T-helper 1 cell (primary cell): ENCODE data around the gene UNC93A.
"Not testable (repeated sequence)": the region's sequence is repeated elsewhere in the genome, so short reads cannot be mapped to it uniquely, and the experiment has no call there.

Experiments used
- DNase-seq, 5 donors: peaks; one replicate each; pipeline ENCODE4 v3.0.0-alpha.2; 2012 to 2020

UNC93A gene

DNA sequence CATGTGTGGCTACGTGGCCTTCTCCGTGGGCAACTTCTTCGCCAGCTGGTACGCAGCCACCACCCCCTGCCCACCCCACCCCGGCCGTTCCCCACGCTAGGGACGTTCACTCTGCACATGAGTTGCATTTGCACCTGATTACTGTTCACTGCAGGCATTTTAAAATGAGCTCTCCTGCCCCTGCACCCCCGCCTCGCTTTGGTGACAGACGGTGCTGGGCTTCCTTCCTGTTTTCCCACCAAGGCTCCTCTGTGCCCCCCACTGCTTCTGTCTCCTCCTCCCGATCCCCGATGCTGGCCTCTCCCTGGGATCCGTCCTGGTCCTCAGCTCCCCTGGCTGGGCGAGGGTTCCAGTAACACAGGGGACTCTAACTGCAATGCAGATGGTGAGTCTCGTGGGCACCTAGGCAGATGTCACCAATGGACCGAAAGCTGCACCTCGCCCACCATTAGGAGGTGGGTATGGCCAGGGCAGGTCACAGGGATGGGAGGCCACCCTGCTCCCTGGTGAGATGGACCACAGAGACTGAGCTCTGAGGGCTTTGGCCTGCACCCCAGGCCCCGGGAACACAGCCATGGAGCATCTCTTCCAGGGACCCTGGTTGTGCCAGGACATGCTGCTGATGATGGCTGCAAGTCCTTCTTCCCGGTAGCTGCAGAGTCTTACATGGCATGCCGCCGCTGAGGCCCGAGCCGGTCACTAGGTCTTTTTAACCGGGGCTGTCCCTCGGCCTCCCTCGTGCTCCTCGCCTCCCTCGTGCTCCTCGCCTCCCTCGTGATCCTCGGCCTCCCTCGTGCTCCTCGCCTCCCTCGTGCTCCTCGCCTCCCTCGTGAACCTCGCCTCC lies 3.8 kb downstream of the UNC93A start:
- DNase-seq, result no peak

GRCh38 chr6:167295495-167296292 lies 4.6 kb downstream of the UNC93A start:
- no peak for DNase-seq

GRCh38 chr6:167296293-167296690 lies 5.2 kb downstream of the UNC93A start:
- DNase-seq, result no peak

GRCh38 chr6:167296902-167297301 lies 5.8 kb downstream of the UNC93A start:
- DNase-seq, result no peak

DNA sequence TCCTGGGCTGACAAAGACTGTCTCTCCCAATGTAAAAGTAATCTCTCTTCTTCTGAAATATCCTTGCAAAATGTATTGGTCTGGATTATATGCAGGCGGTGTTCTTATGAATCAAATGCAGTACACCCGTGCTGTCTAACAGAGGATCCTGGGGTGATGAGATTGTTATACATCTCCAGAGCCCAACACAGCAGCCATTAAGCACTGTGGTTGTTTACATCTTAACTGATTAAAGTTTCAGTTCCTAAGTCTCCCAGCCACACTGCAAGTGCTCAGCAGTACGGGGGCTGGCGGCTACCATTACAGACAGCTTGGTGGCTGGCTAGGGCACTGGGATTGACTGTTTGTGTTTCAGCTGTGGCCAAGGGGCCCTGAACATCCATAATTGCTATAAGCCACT lies 7.0 kb downstream of the UNC93A start:
- no peak for DNase-seq

DNA sequence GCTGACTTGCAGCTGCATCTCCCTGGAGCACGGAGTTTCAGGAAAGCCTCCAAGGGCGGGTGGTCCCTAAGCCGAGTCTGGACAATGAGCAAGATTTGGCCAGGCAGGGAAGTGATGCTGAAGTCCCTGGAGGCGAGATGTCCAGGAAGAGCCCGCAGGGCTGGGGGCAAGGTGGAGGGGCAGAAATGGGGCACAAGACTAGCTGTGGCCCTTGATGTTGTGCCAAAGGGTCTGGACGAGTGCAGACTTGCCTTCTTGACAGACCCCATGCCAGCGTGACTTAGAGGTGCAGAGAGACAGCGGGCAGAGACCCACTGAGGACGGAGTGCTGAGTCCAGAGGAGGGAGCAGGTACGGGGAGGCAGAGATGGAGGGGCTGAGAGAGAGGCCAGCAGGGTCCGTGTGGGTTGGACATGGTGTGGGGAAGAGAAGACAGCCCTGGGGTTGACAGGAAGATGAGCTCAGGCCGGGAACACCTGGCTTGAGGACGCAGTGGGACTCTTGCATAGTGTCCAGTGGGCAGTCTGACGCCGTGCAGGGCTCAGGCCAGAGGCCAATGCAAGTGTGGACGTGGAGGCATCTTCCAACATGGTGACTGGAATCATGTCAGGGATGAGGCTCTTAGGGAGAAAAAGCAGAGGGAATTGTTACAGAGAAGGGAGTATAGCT lies 8.7 kb downstream of the UNC93A start:
- no peak for DNase-seq

GRCh38 chr6:167300902-167301777 lies 10.0 kb downstream of the UNC93A start:
- DNase-seq, result no peak

DNA sequence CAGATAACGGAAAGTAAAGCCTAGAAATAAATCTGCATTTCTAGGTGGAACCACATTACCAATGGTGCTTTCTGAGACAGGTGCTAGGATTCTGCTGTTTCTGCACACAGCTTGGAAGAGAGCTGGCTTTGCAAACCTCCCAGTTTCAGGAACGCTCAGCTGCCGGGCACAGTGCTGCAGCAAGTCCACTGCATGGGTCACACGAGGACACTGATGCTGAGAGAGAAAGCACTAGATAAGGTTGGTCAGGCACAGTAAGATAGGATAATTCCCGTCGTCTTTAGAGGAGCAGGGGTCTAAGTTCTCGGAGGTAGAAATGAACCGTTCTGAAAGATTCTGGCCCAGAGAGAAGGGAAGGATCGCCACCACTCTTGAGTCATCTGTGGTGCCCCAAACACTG lies 11.0 kb downstream of the UNC93A start:
- DNase-seq, result no peak

GRCh38 chr6:167302796-167303195 lies 11.7 kb downstream of the UNC93A start:
- no peak for DNase-seq

- no peak for DNase-seq
Observed at GRCh38 chr6:167303675-167304625, 12.8 kb downstream of the UNC93A start.

DNA sequence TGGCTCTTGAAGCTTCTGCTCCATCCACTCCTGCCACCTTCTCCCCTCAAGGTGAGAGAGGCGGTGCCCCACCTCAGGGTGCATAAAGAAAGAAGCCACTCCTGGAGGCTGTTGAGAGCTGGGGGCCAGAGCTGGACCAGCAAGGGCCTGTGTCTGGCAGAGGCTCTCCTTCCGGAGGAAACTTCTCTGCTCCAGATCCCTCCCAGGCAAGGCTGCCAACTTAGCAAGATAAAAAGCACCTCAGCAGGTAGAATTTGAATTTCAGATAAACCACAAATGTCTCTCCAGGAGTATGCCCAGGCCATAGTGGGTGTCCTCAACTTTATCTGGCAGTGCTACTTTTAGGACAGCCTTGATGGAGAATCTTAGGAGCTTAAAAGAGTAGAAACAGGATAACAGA lies 13.8 kb downstream of the UNC93A start:
- DNase-seq, result no peak

DNA sequence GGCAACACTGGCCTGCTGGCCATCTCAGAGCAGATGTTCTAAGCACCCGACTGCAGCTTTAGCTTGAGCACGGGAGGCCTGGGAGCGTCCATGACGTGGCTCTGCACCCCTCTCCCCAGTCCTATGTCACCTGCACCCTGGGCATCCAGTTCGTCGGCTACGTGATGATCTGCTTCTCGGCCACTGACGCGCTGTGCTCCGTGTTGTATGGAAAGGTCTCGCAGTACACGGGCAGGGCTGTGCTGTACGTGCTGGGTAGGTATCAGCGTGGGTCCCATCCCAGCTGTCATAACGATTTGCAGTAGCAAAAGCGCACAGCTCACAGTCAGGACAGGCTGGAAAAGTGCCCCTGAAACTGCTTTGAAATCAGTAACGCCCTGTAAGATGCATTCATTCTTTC lies 14.7 kb downstream of the UNC93A start:
- no peak for DNase-seq

DNA sequence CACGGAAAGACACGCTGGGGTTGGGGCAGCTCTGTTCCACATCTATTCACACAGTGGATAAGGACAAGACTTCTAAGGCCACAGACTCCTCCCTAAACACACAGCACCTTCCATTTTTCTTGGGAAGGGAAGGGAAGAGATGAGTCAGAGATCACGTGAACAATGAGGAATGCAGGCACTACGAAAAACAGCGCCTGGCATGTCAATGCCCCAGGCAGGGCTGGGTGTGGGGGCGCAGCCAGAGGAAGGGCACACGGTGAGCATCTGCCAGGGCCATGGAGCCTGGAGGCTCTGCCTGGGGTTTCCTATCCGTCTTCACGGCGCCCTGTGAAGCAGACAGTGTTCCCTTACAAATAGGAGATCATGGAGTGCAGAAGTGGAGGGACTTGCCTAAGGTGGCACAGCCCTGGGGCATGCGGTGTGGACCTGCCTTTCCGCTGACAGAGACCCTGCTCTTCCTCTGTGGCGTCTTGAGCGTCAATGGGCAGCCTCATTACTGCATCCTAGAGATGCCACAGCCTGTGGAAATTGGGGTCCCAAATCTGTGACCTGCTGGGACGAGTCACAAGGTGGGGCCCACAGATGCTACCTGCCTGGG lies 15.4 kb downstream of the UNC93A start:
- no peak for DNase-seq

- no peak for DNase-seq
Observed at GRCh38 chr6:167307342-167307955, 16.3 kb downstream of the UNC93A start.

GRCh38 chr6:167308207-167308606 lies 17.1 kb downstream of the UNC93A start:
- no peak for DNase-seq

DNA sequence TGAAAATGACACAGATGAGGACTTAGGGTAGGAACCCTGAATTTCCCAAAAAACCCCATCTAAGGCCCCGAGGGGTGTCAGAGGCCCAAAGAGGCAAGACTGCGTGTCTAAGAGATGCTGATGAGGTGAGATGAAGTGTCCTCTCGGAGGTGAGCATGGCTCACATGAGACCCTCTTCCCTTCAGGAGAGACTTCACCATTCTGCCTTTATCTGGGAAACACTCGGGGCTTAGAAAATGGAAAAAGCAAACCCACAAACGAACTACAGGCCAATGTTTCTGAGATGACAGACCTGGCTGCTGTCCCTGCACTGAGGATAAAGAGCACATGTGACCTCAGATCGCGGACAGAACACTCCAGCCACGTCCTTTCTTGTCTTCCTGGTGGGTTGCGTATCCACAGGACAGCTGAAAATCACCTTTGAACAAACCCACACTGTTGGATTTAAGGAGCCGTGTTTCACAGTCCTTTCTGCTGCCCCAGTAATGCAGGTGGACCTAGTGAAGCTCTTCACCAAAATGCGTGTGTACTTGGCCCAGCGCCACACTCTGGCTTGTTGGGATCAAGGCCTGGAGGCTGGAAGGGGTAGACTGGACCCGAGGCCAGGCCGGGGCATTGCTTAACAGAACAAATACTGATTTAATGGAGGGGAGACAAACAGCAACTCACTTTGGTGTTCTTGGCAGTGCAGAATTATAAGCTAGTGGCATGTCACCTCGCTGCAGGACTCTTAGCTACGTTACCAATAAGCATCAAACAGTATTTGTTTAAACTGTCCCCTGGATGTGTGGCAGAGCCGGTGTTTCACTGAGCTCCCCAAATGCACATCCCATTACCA lies 18.5 kb downstream of the UNC93A start:
- not testable (repeated sequence) for DNase-seq

DNA sequence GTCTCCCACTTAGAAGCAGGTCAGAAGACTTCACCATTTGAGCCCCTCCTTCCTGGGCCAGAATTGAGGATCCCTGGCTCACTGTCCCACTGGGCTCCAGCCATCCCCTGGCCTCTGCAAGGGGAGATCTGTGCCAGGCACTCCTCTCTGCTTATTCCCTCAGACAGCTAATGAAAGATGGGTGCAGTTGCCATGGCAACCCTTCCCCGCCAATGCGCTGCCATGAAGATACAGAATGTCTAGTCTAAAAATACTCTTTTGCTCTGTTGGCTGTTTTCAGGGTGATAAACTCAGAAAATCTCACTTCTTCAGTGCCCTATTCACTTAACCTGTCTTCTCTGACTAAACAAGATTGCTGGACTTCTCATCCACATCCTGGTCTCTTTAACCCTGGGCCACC lies 20.2 kb downstream of the UNC93A start:
- DNase-seq, result no peak

DNA sequence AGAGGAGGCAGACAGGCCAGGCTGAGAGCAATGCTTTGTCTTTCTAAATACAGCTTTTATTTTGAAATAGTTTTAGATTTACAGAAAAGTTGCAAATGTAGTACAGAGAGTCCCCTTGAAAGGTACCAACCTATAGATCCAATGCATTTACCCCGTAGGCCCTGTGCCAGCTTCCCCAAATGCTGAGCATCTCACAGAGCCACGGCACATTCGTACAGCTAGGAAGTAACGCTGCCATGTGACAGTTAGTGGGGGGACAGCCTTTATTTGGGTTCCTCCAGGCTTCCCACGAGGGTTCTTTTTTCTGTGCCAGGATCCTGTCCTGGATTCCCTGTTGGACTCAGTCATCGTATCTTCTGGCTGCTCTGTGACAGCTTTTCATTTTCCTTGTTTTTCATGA lies 20.6 kb downstream of the UNC93A start:
- not testable (repeated sequence) for DNase-seq

DNA sequence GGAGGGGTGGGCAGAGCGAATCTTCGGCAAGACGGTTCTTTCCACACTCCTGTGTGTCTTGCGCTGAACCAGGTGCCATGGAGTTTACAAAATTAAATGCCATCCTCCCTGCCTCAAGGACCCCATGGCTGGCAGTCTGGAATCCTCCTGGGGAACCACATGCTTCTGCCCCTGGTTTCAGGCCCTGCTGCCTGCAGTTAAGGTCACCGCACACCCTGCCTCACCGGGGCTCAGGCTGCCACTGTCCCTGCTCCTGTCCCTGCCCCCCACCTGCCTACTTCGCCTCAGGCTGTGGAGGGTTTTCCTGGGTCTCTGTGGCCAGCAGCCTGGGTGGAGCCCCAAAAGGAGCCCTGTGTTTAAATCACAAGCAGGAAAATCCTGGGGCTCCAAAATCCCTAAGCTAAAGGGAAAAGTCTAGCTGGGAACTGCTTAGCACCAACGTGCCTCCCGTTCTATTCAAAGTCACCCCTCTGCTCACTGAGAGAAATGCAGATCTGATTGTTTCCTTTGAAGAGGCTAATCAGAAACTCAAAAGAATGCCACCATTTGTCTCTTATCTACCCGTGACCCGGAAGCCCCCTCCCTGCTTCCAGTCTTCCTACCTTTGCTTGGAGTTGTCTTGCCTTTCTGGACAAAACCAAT lies 23.2 kb downstream of the UNC93A start:
- DNase-seq, result no peak
